ENCODE measurements around the gene GFAP. TPM values are rescaled to one million over a fixed set of nuclear protein-coding genes. Genes with fewer than 3 reads are reported as not detected.

GFAP gene
- total RNA-seq, 3 donors from 2014 or later, result 4.2 to 37.0 (median 11.8) TPM

- intact Hi-C loops (cut with DNase I; ENCODE audit: low total_unique reads), result no loop called here
- Histone ChIP-seq H3K9me3 (no peaks in the 10 kb centered on the region), H3K4me1 (no peaks in the 10 kb centered on the region), H3K36me3 (no peaks in the 10 kb centered on the region), H3K27ac (no peak overlapping the region), H3K27me3 (no peaks in the 10 kb centered on the region), H3K4me3 (no peak overlapping the region)
- TF ChIP-seq CTCF (IDR thresholded peaks at IDR 0.05) (no peak), POLR2AphosphoS5 (IDR thresholded peaks at IDR 0.05) (no peak), POLR2A (IDR thresholded peaks at IDR 0.05) (no peak)
- DNase-seq (ENCODE audit: low spot score in 2 of 2), result no peak
These were observed 7.4 kb downstream of the GFAP start for GRCh38 chr17:44907729-44908470.

- no peaks in the 10 kb centered on the region for H3K4me1 ChIP-seq
- H3K36me3 ChIP-seq, result no peaks in the 10 kb centered on the region
- intact Hi-C loops (cut with DNase I; ENCODE audit: low total_unique reads), result no loop called here
- no peak overlapping the region for H3K4me3 ChIP-seq
- no peak for TF ChIP-seq CTCF (IDR thresholded peaks at IDR 0.05)
- no peak for TF ChIP-seq POLR2A (IDR thresholded peaks at IDR 0.05)
- TF ChIP-seq POLR2AphosphoS5 (IDR thresholded peaks at IDR 0.05), result no peak
- DNase-seq (ENCODE audit: low spot score in 2 of 2), result no peak
- H3K27me3 ChIP-seq, result no peaks in the 10 kb centered on the region
- H3K27ac ChIP-seq, result no peak overlapping the region
- H3K9me3 ChIP-seq, result no peaks in the 10 kb centered on the region
These were observed 8.3 kb downstream of the GFAP start for GRCh38 chr17:44906763-44907728.

GRCh38 chr17:44906010-44906646 is 9.2 kb downstream of the GFAP start:
- intact Hi-C loops (cut with DNase I; ENCODE audit: low total_unique reads), result no loop called here
- H3K4me1 ChIP-seq, result no peaks in the 10 kb centered on the region
- H3K27ac ChIP-seq, result no peak overlapping the region
- DNase-seq (ENCODE audit: low spot score in 2 of 2), result no peak
- TF ChIP-seq CTCF (IDR thresholded peaks at IDR 0.05) (no peak), POLR2AphosphoS5 (IDR thresholded peaks at IDR 0.05) (no peak), POLR2A (IDR thresholded peaks at IDR 0.05) (no peak)
- H3K4me3 ChIP-seq, result no peak overlapping the region
- no peaks in the 10 kb centered on the region for H3K9me3 ChIP-seq
- H3K27me3 ChIP-seq, result no peaks in the 10 kb centered on the region
- H3K36me3 ChIP-seq, result no peaks in the 10 kb centered on the region

- intact Hi-C loops (cut with DNase I; ENCODE audit: low total_unique reads), result no loop called here
- Histone ChIP-seq H3K9me3 (no peaks in the 10 kb centered on the region), H3K4me1 (no peaks in the 10 kb centered on the region), H3K27me3 (no peaks in the 10 kb centered on the region), H3K36me3 (no peaks in the 10 kb centered on the region), H3K4me3 (no peak overlapping the region), H3K27ac (no peak overlapping the region)
- TF ChIP-seq CTCF (IDR thresholded peaks at IDR 0.05) (no peak), POLR2AphosphoS5 (IDR thresholded peaks at IDR 0.05) (no peak), POLR2A (IDR thresholded peaks at IDR 0.05) (no peak)
- no peak for DNase-seq (ENCODE audit: low spot score in 2 of 2)
These were observed 10.0 kb downstream of the GFAP start for GRCh38 chr17:44905006-44906000.
